GM18870 (cell line): Measurements from ENCODE around the gene GIPC2.

Source experiments
- ATAC-seq: cut with Tn5 transposase; IDR thresholded peaks from one replicate; pipeline ENCODE4 v1.9.1; 2021; ENCODE audit warnings: moderate library complexity; ENCODE audit not compliant: unreplicated experiment

GIPC2 gene

DNA sequence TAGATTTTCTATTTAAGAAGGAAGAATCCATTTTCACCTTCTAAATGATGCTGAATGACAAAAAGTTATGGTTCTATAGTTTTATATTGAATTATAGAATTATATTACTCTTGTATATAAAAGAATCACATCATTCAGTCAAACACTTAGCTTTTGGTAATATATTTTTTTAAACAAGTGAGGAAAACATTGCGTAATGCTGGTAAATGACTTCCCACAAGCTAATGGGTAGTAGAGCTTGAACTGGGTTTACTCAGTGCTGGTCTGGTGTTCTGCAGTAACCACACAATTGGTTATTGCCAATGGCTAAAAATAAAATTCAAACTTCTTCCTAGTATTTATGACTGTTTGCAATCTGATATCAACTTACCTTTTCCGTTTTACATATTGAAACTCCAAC lies 10.6 kb upstream of the GIPC2 start:
- no peak for ATAC-seq

DNA sequence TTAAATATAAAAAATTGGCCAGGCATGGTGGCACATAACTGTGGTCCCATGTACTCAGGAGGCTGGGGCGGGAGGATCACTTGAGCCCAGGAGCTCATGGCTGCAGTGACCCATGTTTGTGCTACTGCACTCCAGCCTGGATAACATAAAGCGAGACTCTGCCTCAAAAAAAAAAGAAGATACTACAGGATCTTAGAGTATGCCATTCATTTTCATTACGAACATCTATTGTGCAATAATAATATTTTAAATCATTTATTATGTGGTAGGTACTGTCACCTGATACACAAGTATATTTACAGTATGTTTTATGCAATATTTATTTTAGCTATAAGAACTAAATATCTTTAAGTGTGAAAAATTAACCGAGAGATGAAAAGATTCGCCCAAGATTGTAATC lies 9.3 kb upstream of the GIPC2 start:
- no peak for ATAC-seq

DNA sequence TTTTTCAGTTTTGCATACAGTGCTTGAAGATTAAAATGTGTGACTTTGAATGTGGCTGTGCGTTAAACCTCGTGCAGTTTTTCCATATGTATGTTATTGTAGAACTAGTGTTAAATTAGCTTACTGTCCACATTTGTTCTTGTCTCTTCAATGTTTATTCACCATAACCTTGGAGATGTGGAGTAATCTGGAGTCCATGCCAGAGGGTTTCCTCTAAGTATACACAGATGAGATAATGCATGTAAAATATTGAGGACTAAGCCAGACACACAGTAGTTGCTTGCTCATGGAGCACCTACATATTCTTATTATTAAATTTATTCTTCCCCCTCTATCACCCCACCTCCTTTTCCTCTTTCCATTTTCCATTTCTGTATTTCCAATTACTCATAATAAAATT lies 7.7 kb upstream of the GIPC2 start:
- ATAC-seq, result no peak

DNA sequence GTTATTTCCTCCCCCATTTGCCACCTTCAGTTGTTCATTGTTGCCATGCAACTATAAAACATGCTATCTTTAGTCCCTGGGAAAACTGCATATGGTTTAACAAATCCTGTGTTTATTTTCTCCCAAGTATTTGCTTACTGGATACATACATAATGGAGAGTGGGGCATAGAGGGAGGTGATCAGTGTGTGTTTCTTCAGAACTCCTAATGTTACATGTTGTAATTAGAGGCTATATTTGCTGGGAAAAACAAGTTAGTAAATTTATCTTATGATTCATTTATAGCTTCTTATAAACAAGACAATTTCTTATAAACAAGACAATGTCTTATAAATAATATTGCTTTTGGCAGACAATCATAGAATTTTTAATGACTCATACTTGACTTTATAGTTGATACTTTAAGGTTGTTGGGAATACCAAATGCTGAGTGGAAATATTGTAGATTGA lies 7.3 kb upstream of the GIPC2 start:
- ATAC-seq, result no peak

DNA sequence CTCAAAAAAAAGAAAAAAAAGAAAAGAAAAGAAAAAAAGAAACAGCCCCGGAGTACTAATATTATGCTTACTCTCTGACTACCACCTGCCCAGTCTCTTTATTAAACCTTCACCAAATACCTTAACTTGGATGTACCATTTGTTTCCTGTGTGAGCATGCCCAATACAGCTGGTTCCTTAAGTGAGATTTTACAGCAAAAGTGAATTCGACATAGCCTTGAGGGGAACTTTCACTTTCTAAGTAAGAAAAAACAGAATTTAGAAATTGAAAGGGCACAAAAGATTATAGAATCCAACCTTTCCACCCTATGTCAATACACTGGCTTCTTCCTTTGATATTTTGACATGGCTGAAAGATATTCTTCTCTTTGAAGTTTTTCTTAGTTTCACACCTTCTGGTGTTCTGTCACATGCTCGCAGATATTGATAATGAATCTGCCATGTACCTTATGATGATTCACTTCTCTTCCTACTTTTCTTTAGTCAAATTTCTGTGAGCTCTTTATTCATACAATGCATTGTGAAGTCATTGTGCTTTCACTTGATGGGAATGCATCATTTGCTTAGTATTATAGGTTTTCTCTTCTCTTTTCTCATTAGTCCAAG lies 5.2 kb upstream of the GIPC2 start:
- no peak for ATAC-seq

DNA sequence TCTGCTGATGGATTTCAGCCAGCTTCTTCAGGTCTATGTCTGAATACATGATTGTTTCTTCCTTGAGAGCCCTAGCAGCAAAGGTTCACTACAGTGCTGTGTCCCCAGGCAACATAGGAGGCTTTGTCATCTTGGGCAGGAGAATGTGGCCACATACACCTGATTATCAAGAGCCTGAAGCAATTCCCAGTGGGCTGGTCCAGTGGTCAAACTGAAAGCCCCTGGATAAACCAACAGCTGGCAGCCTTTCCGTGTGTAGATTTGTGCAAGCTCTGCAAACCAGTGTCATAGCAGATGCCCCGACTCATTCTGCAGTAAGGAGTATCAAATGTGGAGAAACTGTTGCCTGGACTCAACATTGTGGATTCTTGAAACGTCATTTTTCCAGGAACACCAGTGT lies 2.3 kb upstream of the GIPC2 start:
- no peak for ATAC-seq

DNA sequence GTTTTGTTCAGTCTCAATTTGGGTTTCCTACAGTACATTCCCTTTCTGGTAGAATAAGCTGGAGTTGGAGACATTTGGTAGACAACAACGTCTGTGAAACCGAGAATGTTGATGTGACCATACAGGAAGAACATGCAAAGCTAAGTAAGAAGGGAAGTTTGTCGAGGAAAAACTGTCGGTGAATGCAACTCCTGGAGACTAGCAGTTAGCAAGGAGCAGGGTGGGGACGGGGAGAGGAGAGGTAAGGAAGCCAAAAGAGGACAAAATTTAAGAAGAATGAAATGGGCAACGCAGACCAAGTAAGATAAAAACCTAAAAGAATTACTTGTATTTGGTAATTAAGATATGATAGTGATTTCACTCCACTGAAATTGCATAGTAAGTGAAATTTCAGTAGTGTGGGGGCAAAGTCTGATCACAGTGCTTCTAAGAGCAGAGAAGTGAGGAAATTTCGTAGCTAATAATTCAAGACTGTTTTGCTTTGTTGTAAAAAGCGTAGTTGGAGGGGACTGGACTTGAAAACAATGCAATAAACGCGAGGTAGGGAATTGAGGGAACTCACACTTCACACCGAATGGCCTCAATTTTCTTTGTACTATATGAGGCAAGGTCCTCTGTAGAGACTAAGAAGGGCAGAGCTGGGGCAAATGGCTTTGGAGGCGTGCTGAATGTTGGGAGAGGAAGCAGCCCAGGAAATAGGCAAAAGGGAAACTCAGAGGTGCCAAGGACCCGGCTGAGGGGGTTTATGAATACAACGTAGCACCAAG lies 787 bp upstream of the GIPC2 start:
- no peak for ATAC-seq

DNA sequence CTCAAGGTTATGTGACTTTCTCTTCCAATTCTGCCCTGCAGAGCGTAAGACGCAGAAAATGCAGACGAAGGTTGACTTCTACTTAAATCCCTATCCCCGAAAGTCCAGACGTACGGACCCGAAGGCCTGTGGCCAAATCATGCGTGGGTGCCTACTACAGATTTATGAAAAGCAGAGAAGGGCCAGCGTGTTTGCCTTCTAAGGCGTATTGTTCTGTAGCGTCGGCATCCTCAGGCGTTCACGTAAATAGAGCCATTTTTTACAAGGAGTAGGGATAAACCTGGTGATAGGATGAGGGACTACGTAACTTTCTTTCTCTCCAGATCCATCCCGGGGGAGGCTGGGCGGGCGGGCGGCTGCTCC lies 222 bp upstream of the GIPC2 start:
- ATAC-seq, result no peak

DNA sequence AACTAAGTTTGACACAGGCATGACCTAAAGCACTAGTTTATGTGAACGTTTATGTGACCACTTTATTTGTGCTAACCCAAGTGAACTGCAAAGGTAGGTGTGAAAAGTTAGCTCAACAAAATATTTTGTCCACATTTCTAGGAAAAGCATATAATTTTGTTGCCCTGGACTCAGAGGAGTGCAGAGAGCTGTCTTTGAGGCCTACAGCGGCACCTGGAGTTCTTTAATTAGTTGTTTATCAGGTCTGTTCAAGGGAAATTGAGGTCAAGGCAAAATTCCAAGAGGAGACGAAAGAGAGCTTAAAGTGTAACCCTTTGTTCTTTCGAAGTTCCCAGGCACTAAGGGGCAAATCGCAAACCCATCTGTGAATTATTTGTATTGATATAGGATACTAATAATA lies 1.3 kb downstream of the GIPC2 start:
- no peak for ATAC-seq

DNA sequence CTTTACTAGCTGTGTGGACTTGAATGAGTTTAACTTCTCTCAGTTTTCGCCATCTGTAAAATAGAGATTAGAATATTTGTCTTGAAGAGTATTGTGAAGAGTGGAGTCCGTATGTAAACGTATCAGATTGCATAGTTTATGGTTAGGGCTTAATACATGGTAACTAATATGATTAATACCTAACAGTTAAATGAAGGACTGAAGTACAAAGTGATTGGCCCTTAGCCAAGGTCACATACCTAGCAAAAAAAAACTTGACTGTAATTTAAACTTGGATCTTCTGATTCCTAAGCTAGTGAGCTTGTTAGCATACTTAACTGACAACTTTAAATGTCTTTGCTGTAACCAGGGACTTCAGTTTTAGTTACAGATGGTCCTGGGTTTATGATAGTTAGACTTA lies 1.9 kb downstream of the GIPC2 start:
- no peak for ATAC-seq

DNA sequence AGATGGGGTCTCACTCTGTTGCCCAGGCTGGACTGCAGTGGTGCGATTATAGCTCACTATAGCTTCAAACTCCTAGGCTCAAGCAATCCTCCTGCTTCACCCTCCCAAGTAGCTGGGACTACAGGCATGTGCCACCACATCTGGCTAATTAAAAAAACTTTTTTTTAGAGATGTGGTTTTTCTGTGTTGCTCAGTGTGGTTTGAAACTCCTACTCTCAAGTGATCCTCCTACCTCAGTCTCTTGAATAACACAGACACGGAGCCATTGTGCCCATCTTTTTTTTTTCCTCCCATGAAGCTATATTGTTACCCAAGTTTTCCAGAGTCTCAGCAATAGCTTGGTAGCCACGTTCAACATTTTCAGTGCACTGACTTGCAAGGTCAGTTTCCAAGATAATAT lies 2.7 kb downstream of the GIPC2 start:
- no peak for ATAC-seq

DNA sequence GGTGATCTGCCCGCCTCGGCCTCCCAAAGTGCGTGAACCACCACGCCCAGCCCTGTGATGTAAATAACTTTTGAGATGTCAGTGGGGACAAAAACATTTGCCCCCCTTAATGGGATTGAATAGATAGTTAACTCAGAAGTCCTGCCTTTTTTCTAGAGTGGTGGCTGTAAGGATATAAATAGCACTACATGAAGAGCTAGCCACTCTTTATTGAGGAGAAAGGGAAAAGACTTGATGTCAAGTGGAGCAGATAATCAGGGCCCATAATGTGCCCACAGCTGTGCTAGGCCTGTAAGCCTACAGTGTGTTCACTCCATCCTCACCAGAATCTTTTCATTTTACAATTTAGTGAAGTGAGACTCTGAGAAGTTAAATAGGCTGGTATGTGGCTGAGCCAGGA lies 3.6 kb downstream of the GIPC2 start:
- no peak for ATAC-seq

DNA sequence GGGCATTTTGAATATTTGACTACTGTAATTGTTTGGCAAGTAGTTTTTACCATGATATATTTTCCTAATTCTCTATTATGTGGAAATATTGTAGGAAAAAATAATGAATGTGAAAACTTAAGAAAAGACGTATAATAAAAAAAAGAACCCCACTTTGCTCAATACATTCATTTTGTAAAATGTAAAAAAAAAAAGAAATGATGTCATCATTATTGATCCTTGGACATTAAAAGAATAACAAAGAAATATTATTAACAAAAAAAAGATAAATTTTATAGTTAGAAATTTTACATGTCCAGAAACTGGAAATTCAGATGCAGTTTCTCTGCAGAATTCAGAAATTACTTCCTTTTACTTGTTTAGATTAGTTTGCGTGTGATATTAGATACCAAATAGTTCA lies 5.2 kb downstream of the GIPC2 start:
- no peak for ATAC-seq

DNA sequence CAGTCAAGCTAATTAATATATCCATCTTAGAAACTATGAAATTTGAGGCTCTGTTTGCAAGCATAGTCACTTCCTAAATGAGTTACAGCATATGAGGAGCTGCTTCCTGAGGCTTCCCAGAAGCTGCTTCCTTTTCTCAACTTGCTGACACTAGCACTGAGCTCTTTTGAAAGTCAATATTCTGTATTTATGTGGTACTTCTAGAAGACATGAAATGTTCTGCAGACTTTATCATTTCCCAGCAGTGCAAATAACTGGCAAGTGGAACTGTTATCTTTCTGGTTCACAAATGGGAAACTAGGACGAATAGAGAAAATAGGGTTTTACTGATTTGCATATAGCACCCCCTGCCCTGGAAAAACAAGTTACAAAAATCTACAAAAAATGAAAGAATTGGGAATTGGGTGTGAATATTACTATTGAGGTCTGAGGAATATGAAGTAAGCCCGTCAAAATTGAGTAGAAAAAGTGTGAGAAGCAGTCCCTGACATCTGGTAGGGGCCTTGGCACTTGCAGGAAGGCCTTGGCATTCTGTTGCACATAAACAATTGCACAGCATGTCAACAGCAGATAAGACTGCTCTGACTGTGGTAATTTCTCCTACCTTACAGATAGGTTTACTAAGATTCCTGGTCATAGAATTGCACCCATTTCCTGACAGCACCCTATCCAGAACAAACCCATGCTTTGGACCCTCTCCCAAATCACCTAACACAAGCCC lies 7.1 kb downstream of the GIPC2 start:
- no peak for ATAC-seq

DNA sequence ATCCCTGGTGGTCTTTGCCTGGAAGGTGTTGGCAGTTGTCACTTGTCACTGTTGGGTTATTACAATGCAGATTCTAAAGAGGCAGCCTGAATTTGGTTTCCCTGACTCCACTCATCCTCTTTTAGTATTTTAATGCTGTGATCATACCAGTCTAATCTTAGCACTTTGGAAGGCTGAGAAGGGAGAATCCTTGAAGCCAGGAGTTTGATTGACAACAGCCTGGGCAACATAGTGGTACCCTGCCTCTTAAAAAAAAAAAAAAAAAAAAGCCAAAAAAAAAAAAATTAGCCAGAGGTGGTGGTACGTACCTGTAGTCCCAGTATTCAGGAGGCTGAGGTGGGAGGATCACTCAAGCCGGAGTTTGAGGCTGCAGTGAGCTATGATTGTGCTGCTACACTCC lies 7.7 kb downstream of the GIPC2 start:
- no peak for ATAC-seq

DNA sequence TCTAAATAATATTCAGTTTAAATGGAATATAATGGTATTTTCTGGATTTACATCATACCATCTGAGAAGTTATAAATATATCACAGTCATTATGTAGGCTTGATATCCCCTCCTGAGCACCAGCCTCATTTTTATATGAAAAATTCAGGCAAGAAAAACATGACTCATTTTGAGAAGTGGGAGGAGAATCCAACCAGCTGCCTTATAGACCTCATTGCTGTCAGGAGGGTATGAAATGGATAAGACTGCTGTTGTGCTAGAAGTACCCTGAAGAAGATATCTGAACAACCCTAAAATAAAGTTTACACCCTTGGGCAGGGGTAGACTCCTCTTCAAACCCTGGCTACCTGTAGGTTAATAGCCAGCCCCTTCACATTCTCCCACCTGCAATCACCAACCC lies 8.8 kb downstream of the GIPC2 start:
- no peak for ATAC-seq

DNA sequence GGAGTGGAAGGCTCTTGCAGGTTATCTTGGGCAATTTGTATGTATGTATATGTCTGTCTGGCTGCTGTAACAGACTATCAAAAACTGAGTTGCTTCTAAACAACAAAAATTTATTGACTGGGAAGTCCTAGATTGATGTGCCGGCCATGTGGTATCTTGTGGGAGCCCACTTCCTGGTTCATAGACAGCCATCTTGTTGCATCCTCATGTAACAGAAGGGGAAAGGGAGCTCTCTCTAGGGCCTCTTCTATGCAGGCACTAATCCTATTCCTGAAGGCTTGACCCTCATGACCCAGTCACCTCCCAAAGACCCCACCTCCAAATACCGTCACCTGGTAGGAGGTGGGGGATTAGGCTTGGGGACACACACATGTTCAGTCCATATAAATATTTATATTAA lies 9.2 kb downstream of the GIPC2 start:
- ATAC-seq, result no peak

DNA sequence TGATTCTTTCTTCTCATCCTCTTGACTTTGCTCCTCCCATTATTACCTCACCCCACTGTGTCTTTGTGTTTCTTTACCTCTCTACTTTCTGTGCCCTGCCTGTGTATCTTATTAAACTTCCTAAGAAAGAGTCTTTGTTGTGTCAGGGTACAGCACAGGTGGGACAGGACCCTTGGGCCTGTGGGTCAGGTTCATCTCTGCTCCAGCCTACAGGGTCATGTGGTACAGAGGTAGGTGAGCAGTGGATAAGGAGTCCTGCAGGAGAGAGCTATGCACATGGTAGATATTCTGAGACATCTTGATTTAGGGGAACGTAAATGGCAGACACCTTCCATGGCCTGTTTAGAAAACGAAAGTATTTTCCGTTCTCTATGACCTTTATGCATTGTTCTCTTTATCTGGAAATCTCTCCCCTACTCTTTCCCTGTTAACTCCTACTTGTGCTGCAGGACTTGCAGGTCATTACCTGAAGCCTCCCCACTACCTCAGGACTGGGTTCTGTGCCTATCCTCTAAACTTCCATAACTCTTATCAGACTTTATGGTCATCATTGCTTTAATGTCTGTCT lies 9.9 kb downstream of the GIPC2 start:
- ATAC-seq, result no peak

DNA sequence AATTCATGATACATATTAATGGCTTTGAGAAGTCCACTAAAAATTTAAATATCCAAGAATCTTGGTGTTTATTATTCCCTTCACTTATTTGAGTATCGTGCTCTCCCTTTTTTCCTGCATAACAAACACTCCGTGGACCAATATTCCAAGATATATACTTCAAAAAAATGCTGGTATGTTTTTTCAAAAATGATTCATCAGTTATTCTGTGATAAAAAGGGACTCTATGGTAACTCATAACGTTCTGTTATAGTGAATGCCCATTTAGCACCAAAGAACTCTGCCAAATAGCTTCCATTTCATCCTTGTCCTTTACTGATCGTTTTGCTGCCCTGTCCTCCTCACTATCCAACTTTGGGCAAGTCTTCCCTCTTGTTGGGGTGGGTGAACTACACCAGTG lies 12.9 kb downstream of the GIPC2 start:
- ATAC-seq, result no peak

DNA sequence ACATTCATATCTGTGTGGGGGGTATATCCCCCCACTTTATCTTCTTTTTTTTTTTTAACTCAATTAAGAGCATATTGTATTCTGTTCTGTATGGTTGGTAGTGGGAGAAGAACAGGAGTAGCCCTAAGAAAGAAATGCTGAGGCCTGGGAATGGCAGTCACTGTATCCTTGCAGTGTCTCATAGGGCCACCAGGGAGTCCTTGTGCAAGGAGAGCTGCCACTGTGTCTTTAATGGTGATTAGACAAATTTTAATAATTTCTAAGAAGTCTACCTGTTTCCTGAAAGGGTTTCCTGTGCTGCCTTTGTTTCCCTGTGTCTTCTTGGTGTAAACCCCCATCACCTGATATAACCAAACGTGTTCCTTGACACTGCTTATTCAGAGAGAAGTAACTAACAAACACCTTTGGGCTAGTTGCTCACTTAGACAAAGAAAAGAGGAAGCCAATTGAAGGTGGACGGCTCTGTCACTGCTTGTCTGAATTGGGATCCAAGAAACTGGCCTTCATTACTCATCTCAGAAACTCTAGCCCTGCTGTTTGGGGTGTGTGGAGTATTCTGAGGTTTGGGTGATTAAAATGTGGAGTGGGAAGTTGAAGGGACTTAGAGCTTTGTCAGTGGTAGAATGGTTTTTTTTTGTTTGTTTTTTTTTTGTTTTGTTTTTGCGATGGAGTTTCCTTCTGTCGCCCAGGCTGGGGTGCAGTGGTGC lies 15.2 kb downstream of the GIPC2 start:
- peak; percentile 97 for ATAC-seq

DNA sequence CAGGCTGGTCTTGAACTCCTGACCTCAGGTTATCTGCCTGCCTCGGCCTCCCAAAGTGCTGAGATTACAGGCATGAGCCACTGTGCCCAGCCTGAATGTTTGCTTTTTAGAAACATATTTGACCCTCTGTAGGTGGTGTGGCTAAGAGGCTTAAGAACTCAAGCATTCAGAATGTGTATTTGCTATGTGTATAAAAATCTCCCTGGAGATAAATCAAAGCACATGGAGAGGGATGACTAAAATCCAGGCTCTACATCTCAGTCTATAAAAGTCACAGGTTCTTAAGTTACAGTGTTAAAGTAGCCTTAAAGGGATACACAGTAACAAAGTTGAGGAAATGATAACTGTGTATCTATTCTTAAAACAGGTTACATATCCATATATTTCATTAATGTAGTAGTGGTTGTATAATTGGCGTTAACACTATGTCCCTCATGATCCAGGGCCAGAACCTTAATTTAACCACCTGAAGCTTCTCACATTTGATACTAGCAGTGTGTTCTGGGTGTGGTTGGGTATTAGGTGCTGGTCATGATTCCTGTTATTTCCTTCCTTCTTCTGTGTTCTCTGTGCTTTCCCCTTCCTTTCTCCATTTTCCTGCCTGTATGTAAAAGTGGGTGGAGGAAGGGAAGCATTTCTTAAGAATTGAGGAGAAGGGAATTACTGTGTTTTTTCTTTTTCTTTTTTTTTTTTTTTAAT lies 16.2 kb downstream of the GIPC2 start:
- no peak for ATAC-seq
